Measurements from ENCODE around the gene HSDL1. TPM values are rescaled to one million over a fixed set of nuclear protein-coding genes. Genes with fewer than 3 reads are reported as not detected.

The HSDL1 gene
- total and polyA plus RNA-seq, 2 donors (not counting 3 experiments of a cell fraction or from before 2014, with no cell fraction given), result 19.9 to 27.9 TPM

- H2AFZ ChIP-seq (ENCODE audit: low read depth, low read length), result no peak overlapping the region
- intact Hi-C loops (cut with micrococcal nuclease), result loop anchor here (1.0 kb wide), 2 partner anchors 91 to 103 kb away; partner anchors contain the start of gene TAF1C
- H3K36me3 ChIP-seq (ENCODE audit: control insufficient read depth in 2 of 2, extremely low read depth in 1 of 2, insufficient read depth in 2 of 2, low read length in 2 of 2), result peaks cover 17 to 50% of the 10 kb centered on the region in 2 experiments
- H3K4me2 ChIP-seq (ENCODE audit: insufficient read depth, low read length), result no peak overlapping the region
- no peak overlapping the region for H3K27ac ChIP-seq (ENCODE audit: insufficient read depth, low read depth, low read length)
- DNase-seq (ENCODE audit: low read depth, low spot score) (peak; percentile 66), FAIRE-seq (peak; percentile 75)
- no peaks in the 10 kb centered on the region for H4K20me1 ChIP-seq (replicated peaks; ENCODE audit: control insufficient read depth, extremely low read depth, insufficient read depth, low read length)
- no peak overlapping the region for H3K9ac ChIP-seq (replicated peaks; ENCODE audit: extremely low read depth, insufficient read depth, low read length)
- dilution Hi-C loops (cut with MboI; ENCODE audit: extremely low pct_ligation_motif_present, low sequenced_read_pairs), result no loop called here
- no TSS peak for BruUV-seq (replicated peaks)
- no peaks in the 10 kb centered on the region for H3K79me2 ChIP-seq (ENCODE audit: control insufficient read depth, insufficient read depth, low read length)
- H3K9me3 ChIP-seq (replicated peaks; ENCODE audit: control insufficient read depth, insufficient read depth, low read length), result no peaks in the 10 kb centered on the region
- no peak for TF ChIP-seq POLR2AphosphoS5 (IDR thresholded peaks at IDR 0.05; ENCODE audit: insufficient read depth, low read depth, low read length)
- no peak for TF ChIP-seq MYC (IDR thresholded peaks at IDR 0.05; ENCODE audit: low read depth, low read length)
- no peak for TF ChIP-seq POLR2A (IDR thresholded peaks at IDR 0.05; ENCODE audit: low read depth, low read length)
- no peak for TF ChIP-seq FOS (IDR thresholded peaks at IDR 0.05; ENCODE audit: borderline replicate concordance, insufficient read depth, low read length)
- TF ChIP-seq GATA2 (IDR thresholded peaks at IDR 0.05; ENCODE audit: insufficient read depth, insufficient read length, low read depth, low read length), result no peak
- TF ChIP-seq, protein P1, sequence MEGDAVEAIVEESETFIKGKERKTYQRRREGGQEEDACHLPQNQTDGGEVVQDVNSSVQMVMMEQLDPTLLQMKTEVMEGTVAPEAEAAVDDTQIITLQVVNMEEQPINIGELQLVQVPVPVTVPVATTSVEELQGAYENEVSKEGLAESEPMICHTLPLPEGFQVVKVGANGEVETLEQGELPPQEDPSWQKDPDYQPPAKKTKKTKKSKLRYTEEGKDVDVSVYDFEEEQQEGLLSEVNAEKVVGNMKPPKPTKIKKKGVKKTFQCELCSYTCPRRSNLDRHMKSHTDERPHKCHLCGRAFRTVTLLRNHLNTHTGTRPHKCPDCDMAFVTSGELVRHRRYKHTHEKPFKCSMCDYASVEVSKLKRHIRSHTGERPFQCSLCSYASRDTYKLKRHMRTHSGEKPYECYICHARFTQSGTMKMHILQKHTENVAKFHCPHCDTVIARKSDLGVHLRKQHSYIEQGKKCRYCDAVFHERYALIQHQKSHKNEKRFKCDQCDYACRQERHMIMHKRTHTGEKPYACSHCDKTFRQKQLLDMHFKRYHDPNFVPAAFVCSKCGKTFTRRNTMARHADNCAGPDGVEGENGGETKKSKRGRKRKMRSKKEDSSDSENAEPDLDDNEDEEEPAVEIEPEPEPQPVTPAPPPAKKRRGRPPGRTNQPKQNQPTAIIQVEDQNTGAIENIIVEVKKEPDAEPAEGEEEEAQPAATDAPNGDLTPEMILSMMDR (IDR thresholded peaks at IDR 0.05; ENCODE audit: extremely low read depth in 1 of 2, insufficient read depth in 1 of 2, low read depth in 1 of 2, low read length in 2 of 2), result peak; percentile 71 to 87
- no peak for TF ChIP-seq JUN (IDR thresholded peaks at IDR 0.05; ENCODE audit: borderline replicate concordance, insufficient read depth, insufficient read length, low read depth)
- ChIA-PET POLR2A (no interaction called here), CTCF (interaction anchor here (0.6 to 2.5 kb wide), 25 partner anchors 9 to 223 kb away, joined by 3 to 21 read pairs (median 5); partner anchors contain the start of genes ADAD2, DNAAF1, HSDL1 and MBTPS1)
- no peak overlapping the region for H3K4me3 ChIP-seq (replicated peaks in 1 of 3; ENCODE audit: insufficient read depth in 1 of 3, low read depth in 1 of 3, low read length in 3 of 3)
- H3K27me3 ChIP-seq (ENCODE audit: control insufficient read depth in 2 of 2, insufficient read depth in 2 of 2, low read length in 2 of 2), result no peaks in the 10 kb centered on the region
- H3K4me1 ChIP-seq (ENCODE audit: control insufficient read depth, extremely low read depth, insufficient read depth, low read length), result no peaks in the 10 kb centered on the region
- H3K9me1 ChIP-seq (replicated peaks; ENCODE audit: control insufficient read depth, extremely low read depth, insufficient read depth, low read length), result no peaks in the 10 kb centered on the region
These were observed 60.3 kb downstream of the HSDL1 start for GRCh38 chr16:84084570-84085270.
